Duodenal mucosa (tissue), 2 donors: Measurements from ENCODE around the gene ARX.
A peak's percentile ranks its signal among the peaks of the same experiment; 100 is the strongest.

Source experiments
- H3K27ac ChIP-seq: one replicate; pipeline ENCODE4 v1.7.0; 2013; ENCODE audit warnings: low read depth, low read length
- H3K27me3 ChIP-seq, 2 donors: one replicate each; pipeline ENCODE4 v1.7.0; 2013; ENCODE audit warnings: low read length in 2 of 2, control low read depth in 1 of 2; ENCODE audit not compliant: insufficient read depth in 2 of 2, control insufficient read depth in 1 of 2
- H3K36me3 ChIP-seq, 2 donors: one replicate each; pipeline ENCODE4 v1.7.0; 2013; ENCODE audit warnings: low read length in 2 of 2, control low read depth in 1 of 2; ENCODE audit not compliant: insufficient read depth in 2 of 2, control insufficient read depth in 1 of 2
- H3K4me1 ChIP-seq, 2 donors: one replicate each; pipeline ENCODE4 v1.7.0; 2013; ENCODE audit warnings: low read length in 2 of 2, control low read depth in 1 of 2; ENCODE audit not compliant: insufficient read depth in 2 of 2, control insufficient read depth in 1 of 2
- H3K4me3 ChIP-seq, 2 donors: one replicate each; pipeline ENCODE4 v1.7.0; 2013; ENCODE audit warnings: low read length in 2 of 2, low read depth in 1 of 2
- H3K9ac ChIP-seq, 2 donors: one replicate each; pipeline ENCODE4 v1.7.0; 2013; ENCODE audit warnings: low read length in 2 of 2, low read depth in 1 of 2
- H3K9me3 ChIP-seq, 2 donors: one replicate each; pipeline ENCODE4 v1.7.0; 2013; ENCODE audit warnings: low read length in 2 of 2, control low read depth in 1 of 2; ENCODE audit not compliant: control insufficient read depth in 1 of 2

ARX gene

GRCh38 chrX:25016938-25017598 lies 1.3 kb upstream of the ARX start:
- Histone ChIP-seq H3K4me1 (no peaks in the 10 kb centered on the region), H3K9me3 (no peaks in the 10 kb centered on the region), H3K9ac (no peak overlapping the region), H3K36me3 (no peaks in the 10 kb centered on the region), H3K27ac (no peak overlapping the region), H3K27me3 (peaks cover 49 to 64% of the 10 kb centered on the region in 2 donors), H3K4me3 (no peak overlapping the region)

- H3K4me3 ChIP-seq: no peak overlapping the region
- no peak overlapping the region for H3K9ac ChIP-seq
- H3K4me1 ChIP-seq: no peaks in the 10 kb centered on the region
- peaks cover 47 to 64% of the 10 kb centered on the region in 2 donors for H3K27me3 ChIP-seq
- no peak overlapping the region for H3K27ac ChIP-seq
- H3K9me3 ChIP-seq: no peaks in the 10 kb centered on the region
- H3K36me3 ChIP-seq: no peaks in the 10 kb centered on the region
Observed at GRCh38 chrX:25016361-25016671, 551 bp upstream of the ARX start.

- no peaks in the 10 kb centered on the region for H3K9me3 ChIP-seq
- peaks cover 47 to 61% of the 10 kb centered on the region in 2 donors for H3K27me3 ChIP-seq
- no peak overlapping the region for H3K27ac ChIP-seq
- H3K36me3 ChIP-seq: no peaks in the 10 kb centered on the region
- H3K9ac ChIP-seq: no peak overlapping the region
- no peaks in the 10 kb centered on the region for H3K4me1 ChIP-seq
- H3K4me3 ChIP-seq: no peak overlapping the region
Observed at GRCh38 chrX:25014366-25014838, 1.4 kb downstream of the ARX start.

- no peaks in the 10 kb centered on the region for H3K36me3 ChIP-seq
- no peaks in the 10 kb centered on the region for H3K4me1 ChIP-seq
- no peak overlapping the region for H3K9ac ChIP-seq
- peaks cover 44 to 61% of the 10 kb centered on the region in 2 donors for H3K27me3 ChIP-seq
- no peak overlapping the region for H3K27ac ChIP-seq
- H3K4me3 ChIP-seq: no peak overlapping the region
- H3K9me3 ChIP-seq: no peaks in the 10 kb centered on the region
Observed at GRCh38 chrX:25013632-25014365, 2.0 kb downstream of the ARX start.

- H3K36me3 ChIP-seq: no peaks in the 10 kb centered on the region
- H3K9ac ChIP-seq: no peak overlapping the region
- H3K27me3 ChIP-seq: peaks cover 47 to 65% of the 10 kb centered on the region in 2 donors
- peak overlapping the region; percentile 43 to 55 for H3K4me3 ChIP-seq
- no peak overlapping the region for H3K27ac ChIP-seq
- no peaks in the 10 kb centered on the region for H3K4me1 ChIP-seq
- H3K9me3 ChIP-seq: no peaks in the 10 kb centered on the region
Observed at GRCh38 chrX:25012793-25013631, 2.8 kb downstream of the ARX start.

GRCh38 chrX:25012433-25012735 lies 3.4 kb downstream of the ARX start:
- no peaks in the 10 kb centered on the region for H3K9me3 ChIP-seq
- H3K9ac ChIP-seq: no peak overlapping the region
- H3K36me3 ChIP-seq: no peaks in the 10 kb centered on the region
- peaks cover 47 to 69% of the 10 kb centered on the region in 2 donors for H3K27me3 ChIP-seq
- peak overlapping the region in 1 of 2 donors; percentile 43 for H3K4me3 ChIP-seq
- H3K4me1 ChIP-seq: no peaks in the 10 kb centered on the region
- no peak overlapping the region for H3K27ac ChIP-seq

- Histone ChIP-seq H3K4me3 (no peak overlapping the region), H3K9me3 (no peaks in the 10 kb centered on the region), H3K4me1 (no peaks in the 10 kb centered on the region), H3K27me3 (peaks cover 47 to 68% of the 10 kb centered on the region in 2 donors), H3K36me3 (no peaks in the 10 kb centered on the region), H3K27ac (no peak overlapping the region), H3K9ac (no peak overlapping the region)
Observed at GRCh38 chrX:25011589-25012432, 4.0 kb downstream of the ARX start.

- peaks cover 40 to 68% of the 10 kb centered on the region in 2 donors for H3K27me3 ChIP-seq
- H3K27ac ChIP-seq: no peak overlapping the region
- H3K4me1 ChIP-seq: no peaks in the 10 kb centered on the region
- no peak overlapping the region for H3K9ac ChIP-seq
- H3K9me3 ChIP-seq: no peaks in the 10 kb centered on the region
- no peak overlapping the region for H3K4me3 ChIP-seq
- H3K36me3 ChIP-seq: no peaks in the 10 kb centered on the region
Observed at GRCh38 chrX:25010784-25011588, 4.8 kb downstream of the ARX start.

- H3K9ac ChIP-seq: no peak overlapping the region
- H3K4me3 ChIP-seq: no peak overlapping the region
- H3K27ac ChIP-seq: no peak overlapping the region
- H3K27me3 ChIP-seq: peaks cover 48 to 71% of the 10 kb centered on the region in 2 donors
- no peaks in the 10 kb centered on the region for H3K36me3 ChIP-seq
- no peaks in the 10 kb centered on the region for H3K9me3 ChIP-seq
- H3K4me1 ChIP-seq: no peaks in the 10 kb centered on the region
Observed at GRCh38 chrX:25009407-25009806, 6.4 kb downstream of the ARX start.
